Stimulated activated CD4-positive, alpha-beta T cell treated with anti-CD3 and anti-CD28 coated beads, Interleukin-1b, Interleukin-23, amount 100 ng/mL, for 48 hours (primary cell): ENCODE data around the gene SEMA3A.
"Not testable (repeated sequence)": the region's sequence is repeated elsewhere in the genome, so short reads cannot be mapped to it uniquely, and the experiment has no call there.

Experiments
- DNase-seq: peaks from one replicate; pipeline ENCODE4 v3.0.0-alpha.2; 2020

SEMA3A gene

DNA sequence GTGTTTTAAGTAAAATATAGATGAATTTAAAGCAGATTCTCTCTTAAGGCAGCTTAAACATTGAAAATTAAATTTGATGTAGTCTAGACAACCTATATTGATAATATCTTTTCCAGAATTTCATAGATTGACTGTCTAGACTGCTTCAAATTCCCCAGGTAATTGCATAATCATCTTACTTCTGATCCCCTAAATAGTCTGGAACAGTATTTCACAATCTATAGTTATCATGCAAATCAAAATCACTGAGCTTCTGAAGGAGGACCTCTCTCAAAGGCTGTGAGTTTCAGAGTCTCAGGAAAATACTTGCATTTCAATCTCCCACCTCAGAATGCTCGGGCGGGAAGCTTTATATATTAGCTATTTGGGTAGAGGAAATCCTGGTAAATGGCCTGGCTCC, 87.3 kb downstream of the SEMA3A start:
- DNase-seq, result no peak

DNA sequence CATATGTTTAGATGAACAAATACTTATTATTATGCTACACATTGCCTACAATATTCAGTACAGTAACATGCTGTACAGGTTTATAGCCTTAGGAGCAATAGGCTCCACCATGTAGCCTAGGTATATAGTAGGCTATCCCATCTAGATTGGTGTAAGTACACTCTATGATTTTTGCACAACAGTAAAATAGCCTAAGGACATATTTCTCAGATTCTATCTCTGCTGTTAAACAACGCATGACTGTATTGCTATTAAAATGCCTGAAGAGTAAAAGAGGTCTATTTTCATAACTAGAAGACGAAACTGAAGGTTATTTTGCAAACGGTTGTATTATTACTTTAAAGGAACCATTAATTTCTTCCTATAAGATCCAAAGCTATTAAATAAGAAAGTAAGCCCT, 88.3 kb downstream of the SEMA3A start:
- no peak for DNase-seq

DNA sequence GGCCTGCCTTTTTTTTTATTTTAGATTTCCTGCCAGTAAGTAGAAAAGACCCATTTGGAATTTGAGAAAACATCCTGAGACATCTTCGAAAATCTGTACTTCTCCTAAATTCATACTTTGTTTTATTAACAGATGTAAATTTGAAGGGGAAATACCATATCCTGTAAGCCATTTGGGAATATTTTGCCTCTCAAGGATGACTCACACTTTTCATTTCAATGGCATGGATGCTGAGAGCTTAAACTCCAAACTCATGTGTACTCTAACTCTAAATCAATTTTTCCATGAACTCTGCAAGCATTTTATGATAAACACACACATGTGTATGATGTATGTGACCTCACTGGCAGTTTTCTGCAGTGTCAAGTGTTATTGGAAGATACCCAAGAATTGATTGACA, 89.0 kb downstream of the SEMA3A start:
- no peak for DNase-seq

DNA sequence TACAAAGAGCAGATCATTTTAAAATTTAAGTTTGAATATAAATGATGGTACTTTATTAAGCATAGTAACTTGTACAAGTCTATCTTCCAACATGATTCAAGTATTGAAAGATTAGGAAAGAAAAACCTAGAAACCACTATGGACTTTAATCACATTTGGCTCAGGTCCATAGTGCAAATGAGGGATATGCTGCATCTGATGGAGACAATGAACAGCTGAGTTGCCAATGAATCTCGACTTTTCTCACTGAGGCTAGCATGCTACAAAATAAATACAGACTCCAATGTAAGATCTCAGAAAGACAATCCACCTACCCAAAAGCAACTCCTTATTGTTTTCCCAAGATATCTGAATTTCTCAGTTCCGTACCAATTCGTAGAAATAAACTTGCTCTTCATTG, 89.8 kb downstream of the SEMA3A start:
- DNase-seq, result no peak

DNA sequence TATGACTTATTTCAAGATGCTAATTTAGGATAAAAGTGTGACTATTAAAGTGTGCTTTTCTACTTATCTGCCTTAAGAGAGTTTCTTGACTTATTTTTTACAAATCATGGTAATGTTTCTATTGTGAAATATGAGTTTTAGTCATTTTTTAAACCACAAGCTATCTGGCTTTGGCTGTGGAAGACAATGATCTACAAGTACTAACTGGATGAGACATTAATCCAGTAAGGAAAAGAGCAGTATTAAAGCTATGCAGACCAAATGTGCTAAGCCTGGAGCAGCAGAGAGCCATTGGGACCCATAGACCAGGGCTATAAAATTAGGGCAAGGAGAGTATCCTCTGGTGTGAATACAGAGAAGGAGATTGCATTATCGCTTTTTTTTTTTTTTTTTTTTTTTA, 92.4 kb downstream of the SEMA3A start:
- no peak for DNase-seq

DNA sequence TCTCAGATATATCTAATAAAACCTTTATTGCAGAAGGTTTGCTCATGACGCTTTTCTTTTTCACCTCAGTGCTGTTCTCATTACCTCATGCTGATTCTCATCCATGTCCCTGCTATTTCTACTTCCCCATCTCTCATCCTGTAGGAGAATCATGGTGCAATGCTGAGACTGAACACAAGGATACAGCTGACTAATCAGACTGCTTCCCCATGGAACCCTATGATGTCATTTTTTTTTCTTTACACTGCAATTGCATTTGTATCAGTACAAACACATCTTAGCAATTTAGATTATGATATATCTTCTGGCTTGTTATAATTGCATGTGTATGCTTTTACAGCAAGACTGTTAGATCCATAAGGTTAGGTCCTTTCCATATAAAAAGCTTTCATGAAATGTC, 93.7 kb downstream of the SEMA3A start:
- DNase-seq, result no peak

DNA sequence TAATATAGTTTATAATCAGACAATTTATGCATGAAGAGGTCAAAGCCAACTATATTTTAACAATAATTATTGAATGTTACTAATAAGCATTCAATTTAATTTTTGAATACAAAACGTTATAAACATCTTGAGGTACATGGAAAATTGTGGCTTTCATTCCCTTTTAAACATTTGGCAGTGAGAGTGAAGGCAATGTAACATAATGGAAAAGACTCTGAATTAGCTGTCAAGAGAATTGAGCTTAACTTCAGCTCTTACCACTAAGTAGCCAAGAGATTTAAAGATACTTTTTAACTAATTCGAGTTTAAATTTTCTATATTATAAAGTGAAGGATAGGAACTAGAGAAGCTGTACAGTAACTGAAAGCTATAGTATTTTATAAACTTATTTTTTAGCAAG, 98.6 kb downstream of the SEMA3A start:
- no peak for DNase-seq

DNA sequence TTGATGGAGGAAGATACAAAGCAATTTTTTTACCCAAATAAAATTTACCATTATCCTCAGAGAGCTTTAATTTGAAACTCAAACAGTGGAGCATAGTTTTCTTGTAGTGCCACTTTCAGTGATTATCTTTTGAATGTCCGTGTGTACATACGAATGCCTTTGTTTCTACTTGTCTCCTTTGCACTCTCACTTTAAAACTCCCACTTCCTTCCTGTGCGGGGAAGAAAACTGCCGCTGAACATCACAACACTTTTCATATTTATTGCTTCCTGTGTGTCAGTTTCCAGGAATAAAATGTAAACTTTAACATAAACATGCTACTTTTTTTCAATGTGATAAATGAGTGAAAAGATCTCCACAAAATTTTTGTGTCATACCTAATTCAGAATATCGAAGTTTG, 102.4 kb downstream of the SEMA3A start:
- no peak for DNase-seq

DNA sequence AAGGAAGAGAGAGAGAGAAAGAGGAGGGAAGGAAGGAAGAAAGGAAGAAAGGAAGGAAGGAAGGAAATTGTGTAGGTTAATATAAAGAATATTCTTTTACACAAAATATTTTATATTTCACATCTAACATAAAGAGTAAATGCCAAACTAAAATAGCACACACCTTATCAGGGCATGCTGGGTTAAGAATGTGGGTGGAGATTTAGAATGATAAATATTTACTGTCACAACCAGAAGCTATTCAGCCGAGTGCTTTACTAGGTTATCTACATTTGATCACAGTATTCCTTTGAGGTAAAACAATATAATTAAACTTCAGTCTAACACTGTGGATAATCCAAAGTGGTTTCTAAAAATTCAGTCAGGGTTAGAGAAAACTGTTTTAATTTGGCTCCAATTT, 103.3 kb downstream of the SEMA3A start:
- no peak for DNase-seq

DNA sequence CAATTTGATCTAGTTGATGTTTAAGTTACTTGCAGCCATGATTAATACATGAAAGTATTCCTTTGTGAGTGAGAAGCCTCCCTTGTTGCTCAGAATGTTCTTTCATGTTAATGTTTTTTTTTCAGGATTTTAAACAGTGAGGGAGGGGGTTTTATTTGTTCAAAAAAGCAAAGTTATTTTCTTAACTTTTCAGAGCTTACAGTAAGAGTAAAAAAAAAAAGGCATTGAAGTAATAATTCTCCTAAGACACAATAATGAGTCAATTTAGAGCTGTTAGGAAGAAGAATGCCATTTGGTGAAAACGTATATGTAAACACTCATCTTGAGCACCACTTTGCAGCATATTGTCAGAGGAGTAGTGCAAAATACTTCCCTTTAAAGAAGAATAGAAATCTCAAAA, 105.8 kb downstream of the SEMA3A start:
- DNase-seq, result no peak

DNA sequence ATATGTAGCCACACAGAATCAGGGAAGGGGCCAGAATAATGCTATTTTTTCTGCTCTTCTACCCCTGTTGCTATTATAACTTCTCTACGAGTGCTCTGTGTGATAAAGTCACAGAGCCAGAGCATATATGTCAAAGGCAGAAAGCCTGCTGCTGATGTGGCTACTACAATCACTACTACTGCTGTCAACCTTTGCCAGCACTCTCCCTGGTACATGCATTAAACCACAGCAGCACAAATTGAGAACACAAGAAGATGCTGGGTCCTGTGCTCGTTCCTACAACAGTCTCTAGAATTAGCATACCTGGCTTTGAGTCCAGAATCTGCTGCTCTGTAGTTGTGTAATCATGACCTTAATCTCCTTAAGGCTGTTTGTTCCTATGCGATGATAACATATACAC, 108.6 kb downstream of the SEMA3A start:
- DNase-seq, result no peak

DNA sequence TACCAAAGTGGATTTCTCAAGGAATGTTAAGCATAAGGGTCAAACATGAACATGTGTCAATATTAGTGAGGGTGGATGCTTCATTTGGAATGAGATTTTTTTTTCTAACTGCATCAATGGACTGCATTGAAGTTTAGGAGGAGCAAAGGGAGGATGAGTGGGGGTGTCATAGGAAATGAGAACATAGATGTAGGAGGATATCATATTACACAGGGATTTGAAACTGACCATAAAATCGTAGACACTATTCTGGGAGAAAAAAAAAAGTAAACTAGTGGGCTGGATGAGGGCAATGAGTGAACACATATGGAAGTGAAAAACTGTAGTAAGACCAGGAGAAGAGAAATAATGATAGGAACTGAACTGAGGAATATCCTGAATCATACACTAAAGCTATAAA, 109.4 kb downstream of the SEMA3A start:
- DNase-seq, result no peak

DNA sequence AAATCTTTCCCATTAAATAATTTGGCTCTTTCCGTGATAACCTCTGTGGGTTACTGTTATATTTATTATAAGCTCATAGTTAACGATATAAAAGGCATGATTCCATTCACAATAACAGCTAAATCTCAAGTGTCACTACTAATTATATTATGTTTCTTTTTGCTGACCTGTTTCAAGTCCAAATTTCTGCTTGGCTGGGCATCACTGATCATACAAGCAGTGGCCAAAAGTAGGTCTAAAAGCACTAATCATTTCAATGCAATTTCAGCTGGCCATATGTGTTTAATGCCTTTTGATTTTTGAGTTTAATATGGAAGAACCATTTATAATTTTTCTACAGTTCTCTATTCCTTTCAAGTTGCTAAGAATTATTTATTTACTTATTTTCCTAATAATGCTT, 110.7 kb downstream of the SEMA3A start:
- no peak for DNase-seq

DNA sequence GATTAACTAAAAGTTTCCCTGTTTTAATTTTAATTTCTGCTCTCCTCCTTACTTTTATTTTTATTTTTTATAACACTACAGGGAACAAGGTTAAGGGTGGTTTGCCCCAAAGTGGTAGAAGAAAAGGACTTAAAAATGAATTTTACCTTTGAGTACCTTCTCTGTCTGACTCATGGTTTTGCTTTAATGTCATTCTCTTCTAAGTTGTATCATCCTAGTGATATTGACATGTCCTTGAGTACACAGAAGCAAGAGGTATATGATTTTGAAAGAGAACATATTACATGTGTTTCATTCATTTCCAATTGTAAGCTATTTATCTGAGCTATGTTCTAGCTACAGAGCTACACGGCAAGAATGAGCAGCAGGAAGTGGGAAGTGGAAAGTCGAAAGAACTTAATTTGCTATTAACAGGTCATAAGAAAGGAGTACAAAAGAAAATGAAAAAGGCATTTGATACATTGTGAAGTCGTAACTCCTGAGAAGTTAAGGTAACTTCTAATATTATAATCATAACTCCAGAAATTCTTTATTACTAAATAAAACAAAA, 112.5 kb downstream of the SEMA3A start:
- DNase-seq, result no peak

DNA sequence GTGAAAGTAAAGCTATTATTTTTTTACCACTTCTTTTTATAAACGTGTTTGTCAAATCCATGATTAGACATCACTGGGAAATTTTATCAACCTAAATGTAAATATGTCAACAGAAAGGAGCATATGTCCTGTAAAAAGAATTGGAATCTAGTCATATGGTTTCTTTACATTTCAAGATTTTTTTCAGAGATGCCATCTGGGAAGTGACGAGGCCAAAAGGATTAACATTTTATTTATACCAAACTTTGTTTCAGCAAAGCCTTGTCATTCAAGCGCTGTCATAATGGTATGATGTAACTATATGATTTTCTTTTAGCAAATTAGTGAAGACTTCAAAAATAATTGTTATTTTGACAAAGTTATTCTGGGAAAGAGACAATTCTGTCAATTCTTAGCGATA, 117.3 kb downstream of the SEMA3A start:
- no peak for DNase-seq

DNA sequence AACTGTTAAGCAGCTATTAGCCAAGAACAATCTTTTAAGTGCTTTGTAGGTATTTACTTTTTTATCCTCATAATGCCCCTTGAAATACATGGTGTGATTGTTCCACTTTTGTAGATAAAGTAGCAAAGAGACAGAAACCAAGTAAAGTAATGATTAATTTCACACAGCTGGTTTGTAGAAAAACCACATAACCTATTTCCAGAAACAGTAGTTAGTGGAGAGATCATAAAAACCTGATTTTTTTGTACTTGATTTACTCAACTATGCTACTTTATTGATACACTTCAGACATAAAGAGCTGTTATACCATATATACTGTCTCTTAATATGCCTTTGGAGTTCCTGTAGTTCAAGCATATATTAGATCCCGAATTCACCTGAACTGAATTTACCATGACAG, 118.4 kb downstream of the SEMA3A start:
- no peak for DNase-seq

DNA sequence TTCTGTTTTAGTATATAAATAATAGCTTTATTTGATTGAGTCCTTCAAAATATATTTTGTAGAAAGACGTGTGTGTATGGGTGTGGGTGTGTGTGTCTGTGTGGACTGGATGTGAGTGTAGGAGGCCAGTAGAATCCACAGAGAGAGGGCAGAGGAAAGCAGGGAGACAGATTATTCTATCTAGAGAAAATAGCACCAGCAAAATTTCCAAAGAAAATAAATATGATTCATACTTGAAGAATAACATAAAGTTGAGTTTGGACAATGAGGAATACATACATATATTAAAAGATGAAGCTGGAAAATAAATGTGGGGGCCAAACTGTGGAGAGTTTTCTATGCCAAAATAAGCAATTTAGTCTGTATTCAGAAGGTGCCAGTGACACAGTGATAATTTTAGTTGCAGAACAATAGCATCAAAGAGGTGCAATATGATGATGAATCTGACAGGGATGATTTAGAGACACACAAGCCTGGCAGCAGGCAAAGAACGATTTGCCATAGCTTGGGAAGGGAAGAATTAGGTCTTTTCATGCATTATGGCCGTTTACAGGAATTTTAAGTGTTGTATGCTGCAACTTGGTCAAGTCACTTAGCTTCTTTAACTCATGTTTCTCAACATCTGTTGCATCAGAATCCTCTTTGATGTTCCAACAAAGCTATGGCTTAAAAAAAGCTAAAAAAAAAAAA, 121.3 kb downstream of the SEMA3A start:
- no peak for DNase-seq

DNA sequence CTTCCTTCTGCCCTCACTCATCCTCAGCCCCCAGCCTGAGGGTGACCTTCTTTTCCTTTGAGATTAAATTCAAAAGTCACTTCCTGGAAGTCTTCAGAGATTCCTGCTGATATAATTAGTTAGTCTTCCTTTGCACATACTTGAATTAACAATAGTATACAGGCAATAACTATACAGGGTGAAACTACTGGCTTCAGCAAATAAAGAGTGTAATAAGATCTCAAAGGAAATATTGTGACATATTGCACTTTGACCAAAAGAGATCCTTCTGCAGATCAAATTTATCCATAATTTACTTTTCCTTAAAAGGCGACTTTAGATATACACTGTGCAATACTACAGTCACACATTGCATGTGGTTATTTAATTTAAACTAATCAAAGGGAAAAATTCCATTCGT, 123.8 kb downstream of the SEMA3A start:
- DNase-seq, result no peak

DNA sequence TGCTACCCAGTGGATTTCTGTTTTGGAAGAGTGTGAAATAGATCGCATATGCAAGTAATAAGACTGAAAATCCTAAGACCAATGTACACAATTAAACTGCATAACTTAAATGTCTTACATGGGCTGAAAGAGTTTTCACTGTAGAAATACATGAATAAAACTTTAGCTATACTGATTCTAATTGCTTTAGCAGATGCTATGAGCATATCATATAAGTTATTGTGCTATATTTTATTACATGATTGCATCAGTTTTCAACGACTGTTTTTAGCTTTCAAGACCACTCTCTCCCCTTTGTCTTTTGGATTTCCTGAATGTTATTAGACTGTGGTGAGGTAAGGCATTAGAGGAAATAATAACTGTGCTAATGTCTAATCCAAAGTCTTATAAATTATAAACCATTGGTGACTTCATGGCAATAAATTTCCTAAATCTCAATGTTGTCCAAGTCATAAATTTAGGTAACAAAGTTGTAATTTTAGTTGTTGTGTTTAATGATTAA, 124.5 kb downstream of the SEMA3A start:
- no peak for DNase-seq

DNA sequence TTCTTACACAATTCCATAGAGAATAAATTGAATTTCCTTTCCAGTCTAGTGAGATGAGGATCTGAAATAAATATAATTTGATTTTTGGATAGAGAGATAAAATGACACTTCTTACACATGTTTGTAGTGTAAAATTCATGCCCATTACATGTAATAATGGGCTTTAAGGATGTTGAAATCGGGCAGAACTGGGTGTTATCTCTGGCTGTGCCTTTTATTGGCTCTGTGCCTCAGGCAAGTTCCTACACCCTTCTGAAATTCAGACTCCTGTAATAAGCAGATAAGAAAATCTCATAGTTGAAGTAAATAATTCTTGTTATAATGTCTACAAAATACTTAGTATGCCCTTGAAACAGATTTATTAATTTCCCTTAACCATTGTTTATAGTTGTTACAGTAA, 125.6 kb downstream of the SEMA3A start:
- no peak for DNase-seq

DNA sequence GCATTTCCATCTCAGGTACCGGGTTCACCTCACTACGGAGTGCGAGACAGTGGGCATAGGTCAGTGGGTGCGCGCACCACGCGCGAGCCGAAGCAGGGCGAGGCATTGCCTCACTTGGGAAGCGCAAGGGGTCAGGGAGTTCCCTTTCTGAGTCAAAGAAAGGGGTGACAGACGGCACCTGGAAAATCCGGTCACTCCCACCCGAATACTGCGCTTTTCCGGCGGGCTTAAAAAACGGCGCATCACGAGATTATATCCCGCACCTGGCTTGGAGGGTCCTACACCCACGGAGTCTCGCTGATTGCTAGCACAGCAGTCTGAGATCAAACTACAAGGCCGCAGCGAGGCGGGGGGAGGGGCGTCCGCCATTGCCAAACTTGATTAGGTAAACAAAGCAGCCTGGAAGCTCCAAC, 132.1 kb downstream of the SEMA3A start:
- DNase-seq, result not testable (repeated sequence)

DNA sequence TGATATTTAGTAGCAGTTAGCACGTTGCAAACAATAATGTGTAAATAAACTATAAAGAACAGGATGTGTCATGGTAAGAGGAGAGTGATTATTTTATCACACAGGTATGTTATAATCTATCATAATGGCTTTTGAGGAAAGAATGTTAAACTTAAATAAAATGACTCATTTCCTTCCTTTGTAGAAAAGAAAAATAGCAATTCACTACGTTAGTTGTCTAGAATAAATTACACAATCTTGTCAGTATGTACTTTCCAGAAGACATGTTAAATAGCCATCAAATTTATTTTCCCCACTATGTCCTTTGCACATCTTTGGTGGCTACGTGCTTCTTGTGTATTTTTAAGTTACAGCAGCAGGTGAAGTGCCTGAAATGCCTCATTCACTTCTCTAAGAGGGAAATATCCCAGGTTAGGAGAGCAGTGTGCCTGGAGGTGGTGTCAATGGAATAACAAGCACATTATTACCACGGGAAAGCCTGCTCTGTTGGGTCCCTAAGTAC, 133.8 kb downstream of the SEMA3A start:
- DNase-seq, result no peak

DNA sequence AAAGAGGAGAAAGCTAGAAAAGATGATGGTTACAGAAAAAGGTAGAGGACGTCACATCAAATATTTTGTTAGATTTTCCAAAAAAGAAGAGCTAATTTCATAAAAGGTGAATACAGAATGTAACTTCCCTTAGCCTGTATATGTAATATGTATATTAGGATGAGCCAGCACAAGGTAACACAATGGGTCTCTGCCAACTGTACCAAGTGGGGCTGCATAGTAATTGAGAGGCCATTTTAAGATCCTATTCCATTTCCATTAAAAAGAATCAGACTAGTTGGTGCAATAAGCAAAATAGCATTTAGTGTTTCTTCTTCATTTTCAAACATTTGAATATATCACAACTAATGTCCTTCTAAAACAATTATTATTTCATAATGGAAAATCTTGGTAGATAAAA, 134.6 kb downstream of the SEMA3A start:
- no peak for DNase-seq

DNA sequence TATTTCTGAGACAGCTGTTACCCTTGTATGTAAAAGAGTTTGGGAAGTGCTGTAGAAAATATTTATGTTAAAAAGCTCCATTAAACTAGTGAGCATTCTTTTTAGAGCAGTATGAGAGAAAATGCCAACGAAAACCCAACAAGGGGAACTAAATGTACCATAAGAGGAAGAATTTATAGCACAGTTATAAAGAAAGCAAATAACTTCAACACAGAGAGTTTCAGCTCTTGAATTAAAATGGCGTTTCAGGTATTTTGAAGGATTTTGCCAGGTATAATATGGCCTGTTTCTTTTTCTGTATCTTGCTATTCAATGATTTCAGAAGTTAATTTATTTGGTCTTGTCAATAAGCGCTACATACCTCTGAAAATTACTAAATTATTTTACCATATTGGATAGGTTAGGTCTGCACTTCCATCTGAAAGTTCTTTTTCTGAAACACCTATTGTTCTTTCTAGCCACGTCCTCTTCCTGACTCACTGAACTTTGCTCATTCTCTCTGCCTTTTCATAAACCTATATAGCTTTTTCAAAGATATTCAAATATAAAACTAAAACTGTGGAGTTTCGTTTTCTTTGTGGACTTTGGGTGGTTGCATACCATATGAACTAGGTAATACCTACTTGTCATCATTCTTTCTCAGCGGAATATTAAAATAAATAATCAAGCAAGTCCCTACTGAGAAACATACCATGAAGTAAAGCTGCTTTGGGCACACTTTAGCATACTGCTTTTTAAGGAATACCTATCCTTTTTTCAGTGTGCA, 136.1 kb downstream of the SEMA3A start:
- no peak for DNase-seq
